Uterus (tissue), 2 donors: ENCODE results near the gene HIVEP1.

ENCODE experiments used
- CTCF ChIP-seq, 4 experiments: fragments of 200-600 bp in 2 of 4; fragments of 450-650 bp in 2 of 4; sonication (generic) in 2 of 4; IDR thresholded peaks; one replicate each; pipeline ENCODE4 v1.5.1; 2016 to 2019; ENCODE audit warnings: antibody characterized with exemption in 4 of 4, mild to moderate bottlenecking in 2 of 4, moderate library complexity in 1 of 4
- POLR2A ChIP-seq, 2 donors: fragments of 450-650 bp; IDR thresholded peaks; one replicate each; pipeline ENCODE4 v1.6.1; 2016; ENCODE audit warnings: antibody characterized with exemption in 2 of 2, mild to moderate bottlenecking in 1 of 2, moderate library complexity in 1 of 2

DNA sequence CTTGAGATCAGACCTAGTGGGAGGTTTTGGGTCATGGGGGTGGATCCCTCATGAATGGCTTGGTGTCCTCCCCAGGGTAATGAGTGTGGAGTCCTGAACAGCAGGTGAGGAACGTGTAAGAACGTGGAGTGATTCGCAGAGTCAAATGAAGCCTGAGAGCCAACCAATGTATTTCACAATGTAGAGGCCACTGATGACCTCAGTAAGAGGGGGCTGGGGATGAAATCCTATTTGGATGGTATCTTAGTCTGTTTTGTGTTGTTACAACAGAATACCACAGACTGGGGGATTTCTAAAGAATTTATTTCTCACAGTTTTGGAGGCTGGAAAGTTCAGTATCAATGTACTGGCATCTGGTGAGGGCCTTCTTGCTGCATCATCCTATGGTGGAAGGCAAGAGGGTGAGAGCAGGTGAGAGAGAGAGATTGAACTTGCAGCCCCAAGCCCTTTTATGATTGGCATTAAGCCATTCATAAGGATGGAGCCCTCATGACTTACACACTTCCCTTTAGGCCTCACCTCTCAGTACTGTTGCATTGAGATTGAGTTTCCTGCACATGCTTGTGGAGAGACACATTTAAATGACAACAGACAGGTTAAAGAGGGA, 47.3 kb upstream of the HIVEP1 start:
- TF ChIP-seq CTCF (IDR thresholded peaks at IDR 0.05) (no peak), POLR2A (IDR thresholded peaks at IDR 0.05) (no peak)
